DMS114 treated with DMSO at 0.1 percent for 48 hours (cell line): ENCODE data around the gene DPEP2NB.
"Not testable (repeated sequence)": the region's sequence is repeated elsewhere in the genome, so short reads cannot be mapped to it uniquely, and the experiment has no call there.

Experiments used
- DNase-seq: peaks from one replicate; lab custom pipeline; 2025; ENCODE audit not compliant: unreplicated experiment; lab: John Stamatoyannopoulos, UW

Gene DPEP2NB

GRCh38 chr16:68015681-68016080 is at the start of gene DPEP2NB:
DPEP2NB (minus strand) TSS chr16:68015911; CDS start chr16:68015770, 141 bp downstream.
- no peak for DNase-seq

DNA sequence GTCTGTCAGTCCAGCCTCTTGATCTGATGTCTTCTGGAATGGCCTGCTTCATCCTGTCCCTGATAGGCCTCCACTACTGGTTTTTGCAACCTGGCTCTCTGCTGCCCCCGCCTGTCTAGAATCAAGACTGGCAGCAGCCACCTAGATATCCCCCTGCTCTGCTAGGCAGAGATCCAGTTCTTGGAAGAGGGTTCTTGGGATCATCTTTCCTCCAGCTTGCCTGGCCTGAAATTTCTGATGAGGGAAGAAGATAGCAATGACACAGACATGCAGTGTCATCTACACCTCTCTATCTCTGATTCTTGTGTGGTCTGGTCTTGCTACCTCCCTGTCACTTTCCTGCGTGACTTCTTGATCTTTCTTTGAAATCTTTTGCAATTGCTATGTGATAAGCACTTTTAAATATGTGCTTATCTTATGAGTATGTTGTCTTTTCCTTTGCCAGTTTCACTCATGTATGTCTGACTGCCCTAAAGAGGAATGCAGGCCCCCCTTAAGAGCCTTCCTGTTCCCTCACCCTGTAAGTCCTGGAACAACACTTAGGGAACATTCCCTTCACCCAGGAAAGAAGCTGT is 49.2 kb upstream of the DPEP2NB start:
- DNase-seq: peak; percentile 37

- DNase-seq: no peak
Observed at GRCh38 chr16:68062910-68063393, 47.2 kb upstream of the DPEP2NB start.

GRCh38 chr16:68061396-68061795 is 45.7 kb upstream of the DPEP2NB start:
- no peak for DNase-seq

DNA sequence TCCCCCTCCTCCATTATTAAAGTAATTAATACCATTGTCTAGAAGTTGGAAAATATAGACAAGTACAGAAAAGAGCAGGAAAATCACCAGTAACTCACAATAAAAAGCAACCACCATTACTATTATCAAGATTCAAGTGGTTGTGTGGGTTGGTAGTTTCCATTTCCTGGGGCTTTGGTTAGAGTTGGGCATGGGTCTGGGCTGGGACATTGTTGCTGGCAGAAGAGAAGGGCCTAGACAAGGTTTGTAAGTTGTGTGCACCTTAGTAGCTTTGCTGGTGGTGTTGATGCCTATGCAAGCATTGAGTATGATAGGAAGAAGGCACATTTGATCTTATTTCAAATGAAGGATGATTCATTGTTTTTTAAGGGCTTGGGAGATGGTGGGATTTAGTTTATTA is 44.1 kb upstream of the DPEP2NB start:
- DNase-seq: no peak

GRCh38 chr16:68055395-68055794 is 39.7 kb upstream of the DPEP2NB start:
- no peak for DNase-seq

DNA sequence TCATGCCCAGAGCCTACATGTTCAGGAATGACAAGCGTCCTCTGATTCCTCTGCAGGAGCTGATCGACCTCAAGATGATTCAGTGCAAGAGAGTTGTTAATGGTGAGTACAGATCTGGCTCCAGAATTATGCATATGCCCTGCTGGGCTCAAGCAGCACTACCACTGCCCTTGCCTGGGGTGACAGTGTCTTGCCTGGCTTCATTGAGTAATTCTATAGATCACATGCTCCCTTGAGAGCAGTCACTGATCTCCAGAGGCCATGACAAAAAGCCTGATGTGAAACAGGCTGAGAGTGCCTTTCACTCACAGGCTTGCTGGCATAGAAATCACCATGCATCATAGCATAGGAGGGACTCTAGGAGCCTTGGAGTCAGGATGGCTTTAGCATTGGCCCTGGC is 33.7 kb upstream of the DPEP2NB start:
- DNase-seq: no peak

- no peak for DNase-seq
Observed at GRCh38 chr16:68047987-68048386, 32.3 kb upstream of the DPEP2NB start.

DNA sequence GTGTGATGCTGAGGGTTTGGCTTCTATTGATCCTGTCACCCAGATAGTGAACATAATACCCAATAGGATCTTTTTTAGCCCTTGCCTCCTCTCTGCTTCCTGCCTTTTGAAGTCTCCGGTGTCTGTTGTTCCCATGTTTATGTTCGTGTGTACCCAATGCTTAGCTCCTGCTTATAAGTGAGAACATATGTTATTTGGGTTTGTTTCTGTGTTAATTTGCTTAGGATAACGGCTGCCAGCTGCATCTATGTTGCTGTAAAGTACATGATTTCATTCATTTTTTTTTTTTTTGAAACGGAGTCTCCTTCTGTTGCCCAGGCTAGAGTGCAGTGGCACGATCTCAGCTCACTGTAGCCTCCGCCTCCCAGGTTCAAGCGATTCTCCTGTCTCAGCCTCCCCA is 30.4 kb upstream of the DPEP2NB start:
- DNase-seq: no peak

GRCh38 chr16:68041783-68042182 is 26.1 kb upstream of the DPEP2NB start:
- DNase-seq: no peak

DNA sequence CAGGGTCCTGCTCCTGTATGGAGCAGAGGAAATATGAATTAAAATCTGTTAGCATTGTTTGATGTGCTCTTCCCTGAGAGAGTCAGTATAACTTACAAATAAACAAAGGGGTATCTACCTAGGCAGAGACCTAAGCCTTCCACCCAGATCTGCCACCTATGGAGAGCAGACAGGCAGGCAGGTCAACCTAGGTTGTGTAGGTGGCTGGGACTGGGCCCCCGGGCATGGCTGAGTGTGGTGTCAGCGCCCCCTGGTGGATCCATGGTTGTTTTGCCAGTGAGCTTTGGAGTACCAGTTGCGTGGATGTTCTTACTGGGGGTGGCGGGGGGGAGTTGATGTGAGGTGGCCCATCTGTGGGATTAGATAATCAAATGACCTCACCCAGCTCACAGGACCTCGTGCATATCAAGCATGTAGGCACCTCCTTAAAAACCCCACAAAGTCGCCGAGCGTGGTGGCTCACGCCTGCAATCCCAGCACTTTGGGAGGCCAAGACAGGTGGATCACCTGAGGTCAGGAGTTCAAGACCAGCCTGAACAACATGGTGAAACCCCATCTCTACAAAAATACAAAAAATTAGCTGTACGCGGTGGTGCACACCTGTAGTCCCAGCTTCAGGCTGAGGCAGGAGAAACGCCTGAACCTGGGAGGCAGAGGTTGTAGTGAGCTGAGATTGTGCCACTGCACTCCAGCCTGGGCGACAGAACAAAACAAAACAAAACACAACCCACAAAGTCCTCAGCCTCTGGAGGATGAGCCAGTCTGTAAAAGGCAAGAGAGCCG is 25.0 kb upstream of the DPEP2NB start:
- DNase-seq: peak; percentile 44

GRCh38 chr16:68037841-68038597 is 22.3 kb upstream of the DPEP2NB start:
- no peak for DNase-seq

DNA sequence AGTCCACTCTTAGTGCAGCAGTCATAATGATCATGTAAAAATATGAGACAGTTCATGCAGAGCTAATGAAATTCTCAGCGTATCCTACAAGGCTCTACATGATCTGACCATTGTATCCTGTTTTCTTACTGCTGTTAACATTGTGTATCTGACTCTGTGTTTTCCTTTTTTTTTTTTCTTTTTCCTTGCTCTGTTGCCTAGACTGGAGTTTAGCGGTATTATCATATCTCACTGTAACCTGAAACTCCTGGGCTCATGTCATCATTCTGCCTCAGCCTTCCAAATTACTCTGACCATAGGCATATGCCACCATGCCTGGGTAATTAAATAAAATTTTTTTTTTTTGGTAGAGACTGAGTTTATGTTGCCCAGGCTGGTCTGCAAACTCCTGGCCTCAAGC is 19.5 kb upstream of the DPEP2NB start:
- DNase-seq: no peak

GRCh38 chr16:68033101-68033500 is 17.4 kb upstream of the DPEP2NB start:
- DNase-seq: no peak

- no peak for DNase-seq
Observed at GRCh38 chr16:68031951-68032350, 16.2 kb upstream of the DPEP2NB start.

DNA sequence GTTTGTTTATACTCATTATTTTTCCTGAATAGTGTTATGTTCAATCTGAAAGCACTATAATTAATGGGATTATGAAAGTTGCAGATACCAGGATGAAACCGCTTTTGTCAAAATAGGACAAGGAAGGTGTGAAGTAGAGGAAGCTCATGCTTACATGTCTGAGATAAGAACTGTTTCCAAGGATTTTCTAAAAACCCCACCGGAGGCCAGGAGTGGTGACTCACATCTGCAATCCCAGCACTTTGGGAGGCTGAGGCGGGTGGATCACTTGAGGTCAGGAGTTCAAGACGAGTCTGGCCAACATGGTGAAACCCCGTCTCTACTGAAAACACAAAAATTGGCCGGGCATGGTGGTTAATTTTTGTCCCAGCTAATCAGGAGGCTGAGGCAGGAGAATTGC is 14.4 kb upstream of the DPEP2NB start:
- not testable (repeated sequence) for DNase-seq

- no peak for DNase-seq
Observed at GRCh38 chr16:68028996-68029395, 13.3 kb upstream of the DPEP2NB start.

GRCh38 chr16:68022728-68023537 is 7.2 kb upstream of the DPEP2NB start, which contains the start of the genes DDX28 and DUS2:
DDX28 (minus strand) TSS chr16:68023232; CDS start chr16:68023202, 30 bp downstream.
DUS2 (plus strand) TSS chr16:68023284; CDS start chr16:68038024, 14,740 bp downstream.
- DNase-seq: peak; percentile 70

GRCh38 chr16:68022278-68022727 is 6.6 kb upstream of the DPEP2NB start:
- DNase-seq: no peak

GRCh38 chr16:68021490-68021889 is 5.8 kb upstream of the DPEP2NB start:
- DNase-seq: no peak
